Aorta (tissue), 5 donors: ENCODE results near the gene CEP170B. TPM values are rescaled to one million over a fixed set of nuclear protein-coding genes. Genes with fewer than 3 reads are reported as not detected.

ENCODE experiments used
- ATAC-seq: fragments of 200-7000 bp; cut with Tn5 transposase; one replicate; pipeline ENCODE4 v1.9.1; 2022; ENCODE audit warnings: moderate library complexity; ENCODE audit not compliant: low FRiP score
- DNase-seq, 2 donors: peaks; one replicate each; pipeline ENCODE4 v3.0.0-alpha.2; 2020
- H3K27ac ChIP-seq, 2 donors: one replicate each; pipeline ENCODE4 v1.5.1; 2013; ENCODE audit warnings: low read length in 2 of 2, mild to moderate bottlenecking in 2 of 2, moderate library complexity in 2 of 2, control low read depth in 1 of 2, inconsistent platforms in 1 of 2, low read depth in 1 of 2
- H3K27me3 ChIP-seq, 2 donors: one replicate each; pipeline ENCODE4 v1.6.1; 2013; ENCODE audit warnings: control low read depth in 1 of 2, low read length in 1 of 2, mild to moderate bottlenecking in 1 of 2, moderate library complexity in 1 of 2; ENCODE audit not compliant: insufficient read depth in 2 of 2, control insufficient read depth in 1 of 2
- H3K36me3 ChIP-seq, 2 donors: one replicate each; pipeline ENCODE4 v1.6.1; 2013; ENCODE audit warnings: control low read depth in 1 of 2, low read length in 1 of 2, mild to moderate bottlenecking in 1 of 2; ENCODE audit not compliant: insufficient read depth in 2 of 2, control insufficient read depth in 1 of 2
- H3K4me1 ChIP-seq, 2 donors: one replicate each; pipeline ENCODE4 v1.6.1; 2013; ENCODE audit warnings: low read length in 2 of 2, control low read depth in 1 of 2, mild to moderate bottlenecking in 1 of 2, moderate library complexity in 1 of 2; ENCODE audit not compliant: insufficient read depth in 2 of 2, control insufficient read depth in 1 of 2
- H3K4me3 ChIP-seq, 2 donors: one replicate each; pipeline ENCODE4 v1.5.1; 2013; ENCODE audit warnings: low read length in 2 of 2, control low read depth in 1 of 2, mild to moderate bottlenecking in 1 of 2
- H3K9me3 ChIP-seq: one replicate; pipeline ENCODE4 v1.6.1; 2013; ENCODE audit warnings: mild to moderate bottlenecking, low read length; ENCODE audit not compliant: control insufficient read depth
- WGBS, 2 donors: extraction: QIAGEN DNeasy Blood & Tissue Kit; methylation state at CpG; one replicate each; pipeline ENCODE4 v1.1.7; 2013; 5-methylcytosine and 5-hydroxymethylcytosine counted together
- intact Hi-C, 2 donors: fragments of 100-400 bp; cut with DNase I; formaldehyde crosslinking; loops; one replicate each; pipeline versions ENCODE4 v1.14.2 to v1.15.0; 2022
- polyA plus RNA-seq, 2 donors: library from polyadenylated mRNA; stranded (reverse); fragments of 200-250 nt; gene quantifications; one replicate each; pipeline ENCODE4 v1.2.3, GENCODE V29; 2013
- total RNA-seq, 2 donors: library from RNA; stranded (reverse); fragmentation: NEBNext Ultra II Directional; extraction: Animal tissue kit (Norgen Biotek cat#: 25700); gene quantifications; one replicate each; pipeline ENCODE4 v1.2.1, GENCODE V29; 2021
- donor health status: healthy with polysubstance abuse.
- donor health status: Bipolar disorder and iron deficiency.
- donor health status: DM: no; HTN: no; CAD: no.
- donor health status: DM: no; HTN: no; CAD: no.
- donor health status: DM: yes; HTN: yes; CAD: no.

The CEP170B gene
- total and polyA plus RNA-seq, 4 donors = 6.4 to 36.2 (median 23.1) TPM

DNA sequence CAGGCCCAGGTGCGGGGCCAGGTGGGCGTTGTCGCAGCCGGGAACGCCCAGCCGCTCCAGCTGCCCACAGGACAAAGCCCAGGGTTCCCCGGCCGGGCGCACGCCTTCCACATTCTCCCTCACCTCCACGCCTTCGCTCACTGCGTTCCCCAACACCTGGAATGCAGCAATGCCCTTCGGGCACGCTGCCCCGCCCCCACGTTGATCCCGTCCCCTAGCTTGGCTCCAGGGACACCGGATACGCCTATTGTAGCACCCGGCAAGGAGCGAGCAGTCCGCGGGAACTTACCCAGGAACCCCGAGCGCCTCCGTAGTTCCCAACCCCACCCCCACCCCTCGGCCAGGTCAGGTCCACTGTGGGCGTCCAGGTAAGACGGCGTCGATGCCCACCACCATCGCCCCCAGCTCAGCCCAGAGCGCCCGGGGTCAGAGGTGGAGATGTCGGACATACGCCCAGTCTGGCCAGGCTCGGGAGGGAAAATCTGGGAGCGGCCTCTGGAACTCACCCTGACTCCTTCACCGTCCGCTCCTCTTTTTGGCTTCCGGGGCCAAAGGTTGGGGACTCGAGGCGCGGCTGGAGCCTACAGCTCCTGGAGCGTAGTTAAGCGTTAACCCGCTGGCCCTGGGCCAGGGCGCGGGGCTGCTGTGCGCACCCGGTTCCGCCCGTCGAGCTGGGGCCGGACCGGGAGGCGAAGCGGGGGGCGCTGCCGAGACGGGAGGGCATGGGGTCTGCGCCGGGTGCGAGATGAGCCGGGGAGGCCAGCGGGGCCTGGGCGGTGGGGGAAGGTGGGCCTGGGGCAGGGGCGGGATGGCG is 594 bp upstream of the CEP170B start:
- Histone ChIP-seq H3K36me3 (no peaks in the 10 kb centered on the region), H3K9me3 (no peaks in the 10 kb centered on the region), H3K27ac (no peak overlapping the region), H3K4me1 (peaks cover 0 to 4% of the 10 kb centered on the region in 2 donors), H3K27me3 (no peaks in the 10 kb centered on the region), H3K4me3 (peak overlapping the region; percentile 45 to 79)
- DNase-seq (peak; percentile 56 to 82), ATAC-seq (no peak)
- WGBS, 2 donors = 3 to 4% methylated on average over 60 to 70 of the region's 70 CpGs
- intact Hi-C loops = no loop called here

- DNase-seq (peak; percentile 83 to 94), ATAC-seq (peak; percentile 85)
- H3K27ac ChIP-seq = no peak overlapping the region
These were observed 768 bp downstream of the CEP170B start for GRCh38 chr14:104865631-104866441.

GRCh38 chr14:104866451-104867370 is 1.6 kb downstream of the CEP170B start:
- Histone ChIP-seq H3K4me3 (peak overlapping the region; percentile 79 to 80), H3K27ac (no peak overlapping the region), H3K36me3 (no peaks in the 10 kb centered on the region), H3K27me3 (no peaks in the 10 kb centered on the region), H3K9me3 (no peaks in the 10 kb centered on the region), H3K4me1 (peaks cover 0 to 4% of the 10 kb centered on the region in 2 donors)
- intact Hi-C loops = no loop called here
- WGBS, 2 donors = 69 to 77% methylated on average over 12 of the region's 12 CpGs
- DNase-seq = peak in 1 of 2 donors; percentile 49
- ATAC-seq = no peak

More at GRCh38 chr14:104865631-104866441, 768 bp downstream of the CEP170B start:
- Histone ChIP-seq H3K4me1 (peaks cover 0 to 4% of the 10 kb centered on the region in 2 donors), H3K36me3 (no peaks in the 10 kb centered on the region), H3K9me3 (no peaks in the 10 kb centered on the region), H3K4me3 (peak overlapping the region; percentile 79 to 80), H3K27me3 (no peaks in the 10 kb centered on the region)
- intact Hi-C loops = no loop called here
- 2 to 3% methylated on average over 32 to 68 of the region's 68 CpGs for WGBS, 2 donors

DNA sequence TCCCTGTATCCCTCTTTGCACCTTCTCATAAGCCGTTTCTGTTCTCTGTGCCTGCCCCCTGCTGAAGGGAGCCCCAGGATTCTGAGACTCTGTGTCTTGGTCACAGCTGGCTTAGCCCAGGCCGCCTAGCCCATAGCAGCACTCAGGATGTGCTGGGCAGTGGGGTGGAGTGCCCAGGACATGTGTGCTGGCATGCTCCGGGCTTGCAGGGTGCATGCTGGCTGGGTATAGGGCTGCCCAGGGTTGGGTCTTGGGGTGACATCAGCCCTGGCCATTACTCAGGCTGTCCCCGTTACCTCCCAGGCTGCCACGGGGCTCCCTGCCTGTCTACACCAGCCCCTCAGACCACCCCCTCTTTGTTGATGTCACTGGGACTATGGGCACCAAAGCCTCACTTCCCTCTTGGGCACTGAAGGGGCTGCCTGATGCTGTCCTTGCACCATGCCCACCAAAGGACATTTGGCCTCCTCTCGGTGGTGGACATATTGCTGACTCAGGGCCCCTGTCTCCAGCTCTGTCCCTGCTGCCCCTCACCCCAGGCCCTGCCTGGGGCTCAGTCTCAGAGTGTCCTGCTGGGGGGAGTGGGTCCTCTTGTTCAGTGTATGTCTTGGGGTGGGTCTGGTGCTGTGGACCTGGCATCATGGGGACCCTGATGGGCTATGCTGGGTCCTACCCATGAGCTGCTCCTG is 2.4 kb downstream of the CEP170B start:
- H3K4me3 ChIP-seq = no peak overlapping the region
- H3K9me3 ChIP-seq = no peaks in the 10 kb centered on the region
- intact Hi-C loops = no loop called here
- no peak for ATAC-seq
- peak in 1 of 2 donors; percentile 67 for DNase-seq
- H3K36me3 ChIP-seq = no peaks in the 10 kb centered on the region
- WGBS, 2 donors = 86 to 87% methylated on average over 6 of the region's 6 CpGs
- H3K27ac ChIP-seq = no peak overlapping the region
- H3K4me1 ChIP-seq = peaks cover 0 to 4% of the 10 kb centered on the region in 2 donors
- no peaks in the 10 kb centered on the region for H3K27me3 ChIP-seq

GRCh38 chr14:104868060-104868740 is 3.1 kb downstream of the CEP170B start:
- intact Hi-C loops = no loop called here
- no peak overlapping the region for H3K27ac ChIP-seq
- peaks cover 0 to 4% of the 10 kb centered on the region in 2 donors for H3K4me1 ChIP-seq
- ATAC-seq = no peak
- H3K36me3 ChIP-seq = no peaks in the 10 kb centered on the region
- H3K27me3 ChIP-seq = no peaks in the 10 kb centered on the region
- H3K9me3 ChIP-seq = no peaks in the 10 kb centered on the region
- peak in 1 of 2 donors; percentile 73 for DNase-seq
- WGBS, 2 donors = 89% methylated on average over 23 of the region's 23 CpGs
- H3K4me3 ChIP-seq = no peak overlapping the region

DNA sequence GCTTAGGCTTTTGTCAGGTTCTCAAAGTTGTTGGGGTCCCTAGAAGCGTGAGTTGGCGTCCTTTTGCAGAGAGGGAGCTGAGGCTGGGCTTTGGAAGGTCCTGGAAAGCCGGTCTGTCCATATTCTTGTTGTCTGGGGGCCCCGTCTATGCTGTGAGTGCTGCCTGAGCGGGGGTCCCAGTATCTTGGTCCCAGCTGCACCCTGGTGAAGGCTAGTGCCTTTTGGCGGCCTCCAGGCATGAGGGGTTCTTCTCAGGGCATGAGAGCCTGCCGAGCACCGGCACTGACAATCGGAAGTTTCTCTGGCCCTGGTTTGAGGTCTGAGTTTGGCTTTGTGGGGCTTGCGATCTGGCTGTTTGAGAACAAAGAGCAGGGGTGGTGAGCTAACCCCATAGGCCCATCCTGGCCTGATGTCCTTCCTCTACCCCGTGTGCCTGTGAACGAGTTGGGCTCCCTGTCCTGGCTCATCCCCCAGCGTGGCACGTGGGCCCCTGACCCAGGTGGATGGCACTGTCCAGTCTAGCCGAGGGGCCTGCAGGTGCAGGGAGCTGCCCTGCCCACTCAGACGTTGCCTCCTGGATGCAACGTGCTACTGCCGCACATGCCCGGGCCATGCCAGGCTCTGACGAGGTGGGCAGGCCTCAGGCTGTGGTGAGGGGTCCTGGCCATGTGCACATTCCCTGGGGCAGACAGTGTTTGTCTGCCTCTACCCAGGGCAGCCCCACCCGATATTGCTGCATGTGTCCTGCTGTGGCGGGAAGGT is 3.9 kb downstream of the CEP170B start:
- no peaks in the 10 kb centered on the region for H3K36me3 ChIP-seq
- WGBS, 2 donors = 92 to 93% methylated on average over 22 of the region's 22 CpGs
- H3K4me1 ChIP-seq = peaks cover 0 to 4% of the 10 kb centered on the region in 2 donors
- ATAC-seq (no peak), DNase-seq (peak in 1 of 2 donors; percentile 65)
- intact Hi-C loops = no loop called here
- H3K4me3 ChIP-seq = no peak overlapping the region
- H3K27ac ChIP-seq = no peak overlapping the region
- H3K9me3 ChIP-seq = no peaks in the 10 kb centered on the region
- H3K27me3 ChIP-seq = no peaks in the 10 kb centered on the region

- ATAC-seq (no peak), DNase-seq (peak in 1 of 2 donors; percentile 62)
- H3K4me3 ChIP-seq = no peak overlapping the region
- H3K27me3 ChIP-seq = no peaks in the 10 kb centered on the region
- no peaks in the 10 kb centered on the region for H3K9me3 ChIP-seq
- no peaks in the 10 kb centered on the region for H3K36me3 ChIP-seq
- no peak overlapping the region for H3K27ac ChIP-seq
- WGBS, 2 donors = 95 to 96% methylated on average over 18 of the region's 18 CpGs
- intact Hi-C loops = no loop called here
- peaks cover 0 to 4% of the 10 kb centered on the region in 2 donors for H3K4me1 ChIP-seq
These were observed 4.8 kb downstream of the CEP170B start for GRCh38 chr14:104869669-104870367.
